NK-92 (cell line): ENCODE data around the gene SATB2.

Experiments used
- DNase-seq: peaks from one replicate; lab custom pipeline; 2025; ENCODE audit not compliant: unreplicated experiment; lab: John Stamatoyannopoulos, UW

SATB2 gene

GRCh38 chr2:199329466-199329865 lies 128.3 kb downstream of the SATB2 start:
- no peak for DNase-seq

- no peak for DNase-seq
Observed at GRCh38 chr2:199329031-199329430, 128.7 kb downstream of the SATB2 start.

- DNase-seq, result no peak
Observed at GRCh38 chr2:199325881-199326280, 131.9 kb downstream of the SATB2 start.

- no peak for DNase-seq
Observed at GRCh38 chr2:199322151-199322550, 135.6 kb downstream of the SATB2 start.

- DNase-seq, result no peak
Observed at GRCh38 chr2:199317646-199318045, 140.1 kb downstream of the SATB2 start.

GRCh38 chr2:199316851-199317250 lies 140.9 kb downstream of the SATB2 start:
- DNase-seq, result no peak

- no peak for DNase-seq
Observed at GRCh38 chr2:199315299-199316179, 142.2 kb downstream of the SATB2 start.

- no peak for DNase-seq
Observed at GRCh38 chr2:199312931-199313330, 144.8 kb downstream of the SATB2 start.

GRCh38 chr2:199310771-199311585 lies 146.8 kb downstream of the SATB2 start:
- no peak for DNase-seq

GRCh38 chr2:199309973-199310372 lies 147.8 kb downstream of the SATB2 start:
- DNase-seq, result no peak

GRCh38 chr2:199309411-199309810 lies 148.3 kb downstream of the SATB2 start:
- DNase-seq, result no peak

GRCh38 chr2:199308567-199308966 lies 149.2 kb downstream of the SATB2 start:
- no peak for DNase-seq

- no peak for DNase-seq
Observed at GRCh38 chr2:199307461-199307860, 150.3 kb downstream of the SATB2 start.

- no peak for DNase-seq
Observed at GRCh38 chr2:199306116-199306515, 151.6 kb downstream of the SATB2 start.

- DNase-seq, result no peak
Observed at GRCh38 chr2:199303728-199304177, 154.0 kb downstream of the SATB2 start.

GRCh38 chr2:199302851-199303250 lies 154.9 kb downstream of the SATB2 start:
- DNase-seq, result no peak

- no peak for DNase-seq
Observed at GRCh38 chr2:199288424-199288823, 169.3 kb downstream of the SATB2 start.

- DNase-seq, result no peak
Observed at GRCh38 chr2:199282309-199282708, 175.4 kb downstream of the SATB2 start.

- DNase-seq, result no peak
Observed at GRCh38 chr2:199279146-199279545, 178.6 kb downstream of the SATB2 start.

GRCh38 chr2:199278099-199278498 lies 179.6 kb downstream of the SATB2 start:
- DNase-seq, result no peak

GRCh38 chr2:199273042-199273511 lies 184.7 kb downstream of the SATB2 start:
- no peak for DNase-seq

- no peak for DNase-seq
Observed at GRCh38 chr2:199261936-199262335, 195.8 kb downstream of the SATB2 start.
